Hypothalamus (tissue), 51 donors: ENCODE measurements around the gene SERINC5.

ENCODE experiments used
- DNase-seq, 51 donors: peaks; one replicate each; lab custom pipeline; 2025; lab: John Stamatoyannopoulos, UW

SERINC5 gene

GRCh38 chr5:80230269-80230992 lies 25.4 kb downstream of the SERINC5 start:
- no peak for DNase-seq

GRCh38 chr5:80229902-80230255 lies 26.0 kb downstream of the SERINC5 start:
- no peak for DNase-seq

GRCh38 chr5:80227979-80228596 lies 27.8 kb downstream of the SERINC5 start:
- no peak for DNase-seq

- DNase-seq: no peak
These were observed 29.9 kb downstream of the SERINC5 start for GRCh38 chr5:80225934-80226326.

GRCh38 chr5:80225189-80225933 lies 30.5 kb downstream of the SERINC5 start:
- no peak for DNase-seq

- DNase-seq: no peak
These were observed 32.3 kb downstream of the SERINC5 start for GRCh38 chr5:80223561-80223960.

GRCh38 chr5:80220245-80220897 lies 35.5 kb downstream of the SERINC5 start:
- DNase-seq: no peak

GRCh38 chr5:80219391-80219790 lies 36.5 kb downstream of the SERINC5 start:
- DNase-seq: no peak

- DNase-seq: peak in 2 of 51 donors; percentile 37 to 67
These were observed 38.2 kb downstream of the SERINC5 start for GRCh38 chr5:80217667-80218066.

- DNase-seq: peak; percentile 6 to 87 (median 70)
These were observed 38.9 kb downstream of the SERINC5 start for GRCh38 chr5:80216753-80217596.

GRCh38 chr5:80216096-80216495 lies 39.8 kb downstream of the SERINC5 start:
- DNase-seq: peak in 2 of 51 donors; percentile 30 to 55

- no peak for DNase-seq
These were observed 40.3 kb downstream of the SERINC5 start for GRCh38 chr5:80215523-80215922.

- no peak for DNase-seq
These were observed 42.4 kb downstream of the SERINC5 start for GRCh38 chr5:80213466-80213865.

GRCh38 chr5:80212171-80212667 lies 43.6 kb downstream of the SERINC5 start:
- DNase-seq: no peak

- no peak for DNase-seq
These were observed 44.5 kb downstream of the SERINC5 start for GRCh38 chr5:80211327-80211726.

- DNase-seq: no peak
These were observed 45.8 kb downstream of the SERINC5 start for GRCh38 chr5:80210014-80210413.

GRCh38 chr5:80208381-80208780 lies 47.5 kb downstream of the SERINC5 start:
- DNase-seq: peak in 4 of 51 donors; percentile 18 to 61 (median 28)

- DNase-seq: no peak
These were observed 48.0 kb downstream of the SERINC5 start for GRCh38 chr5:80207832-80208231.

- peak in 1 of 51 donors; percentile 60 for DNase-seq
These were observed 49.6 kb downstream of the SERINC5 start for GRCh38 chr5:80206282-80206681.

- no peak for DNase-seq
These were observed 50.0 kb downstream of the SERINC5 start for GRCh38 chr5:80205846-80206245.
